Measurements from ENCODE around the gene CHM.
"Not testable (repeated sequence)": the region's sequence is repeated elsewhere in the genome, so short reads cannot be mapped to it uniquely, and the experiment has no call there.

CHM gene

DNA sequence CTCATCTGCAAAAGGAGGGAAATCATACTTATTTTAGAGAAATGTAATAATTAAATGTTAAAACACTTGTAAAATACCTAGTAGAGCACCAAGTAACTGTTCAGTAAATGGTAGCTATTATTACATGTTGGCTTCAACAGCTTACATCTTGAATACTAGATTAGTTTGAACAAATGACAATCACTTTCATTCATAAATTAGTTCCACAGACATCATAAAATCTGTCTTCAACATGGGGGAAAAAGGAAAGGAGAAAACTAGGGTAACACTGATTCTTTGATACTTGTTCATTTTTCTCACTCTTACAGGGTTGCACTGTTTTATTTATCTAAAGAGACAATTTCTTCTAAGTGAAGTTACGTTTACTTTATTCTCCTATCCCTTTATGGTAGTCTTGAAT lies 51.7 kb downstream of the CHM start:
- no peak for DNase-seq (ENCODE audit: low read depth)

DNA sequence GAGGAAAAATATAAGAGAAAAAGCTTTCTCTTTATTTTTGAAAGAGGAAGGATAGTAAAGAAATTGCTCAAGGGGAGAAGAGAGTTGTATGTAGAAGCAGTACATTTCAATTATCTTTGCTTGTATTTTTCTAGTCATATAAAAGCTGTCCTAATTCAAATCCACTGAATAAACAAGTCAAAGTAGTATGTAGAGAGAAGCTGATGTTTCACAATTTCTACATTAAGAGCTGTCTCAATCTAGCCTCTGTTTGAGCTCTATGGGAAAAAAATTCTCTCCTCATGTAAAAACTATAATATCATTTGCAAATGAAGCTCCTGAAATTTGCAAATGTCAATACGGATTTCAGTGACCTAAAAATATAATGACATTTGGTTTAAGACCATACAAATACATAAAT lies 52.6 kb downstream of the CHM start:
- DNase-seq (ENCODE audit: low read depth): peak; percentile 24

DNA sequence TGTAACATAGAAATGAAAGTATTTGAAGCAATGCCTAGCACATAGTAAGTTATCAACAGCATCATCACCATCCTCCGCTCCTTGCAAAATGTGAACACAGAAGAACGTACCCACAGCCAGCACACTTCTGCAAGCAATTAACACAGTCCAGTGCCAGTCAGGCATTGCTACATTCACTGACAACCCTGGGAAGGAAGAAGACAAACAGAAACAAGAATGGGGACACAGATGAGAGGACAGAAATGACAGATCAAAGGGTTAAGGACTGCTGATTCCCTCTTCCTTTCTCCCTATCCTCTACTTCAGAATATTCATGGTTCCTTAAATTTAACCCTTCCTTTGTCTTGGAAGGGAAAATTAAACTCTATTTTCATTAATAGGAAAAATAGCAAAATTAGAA lies 53.1 kb downstream of the CHM start:
- peak; percentile 11 for DNase-seq (ENCODE audit: low read depth)

DNA sequence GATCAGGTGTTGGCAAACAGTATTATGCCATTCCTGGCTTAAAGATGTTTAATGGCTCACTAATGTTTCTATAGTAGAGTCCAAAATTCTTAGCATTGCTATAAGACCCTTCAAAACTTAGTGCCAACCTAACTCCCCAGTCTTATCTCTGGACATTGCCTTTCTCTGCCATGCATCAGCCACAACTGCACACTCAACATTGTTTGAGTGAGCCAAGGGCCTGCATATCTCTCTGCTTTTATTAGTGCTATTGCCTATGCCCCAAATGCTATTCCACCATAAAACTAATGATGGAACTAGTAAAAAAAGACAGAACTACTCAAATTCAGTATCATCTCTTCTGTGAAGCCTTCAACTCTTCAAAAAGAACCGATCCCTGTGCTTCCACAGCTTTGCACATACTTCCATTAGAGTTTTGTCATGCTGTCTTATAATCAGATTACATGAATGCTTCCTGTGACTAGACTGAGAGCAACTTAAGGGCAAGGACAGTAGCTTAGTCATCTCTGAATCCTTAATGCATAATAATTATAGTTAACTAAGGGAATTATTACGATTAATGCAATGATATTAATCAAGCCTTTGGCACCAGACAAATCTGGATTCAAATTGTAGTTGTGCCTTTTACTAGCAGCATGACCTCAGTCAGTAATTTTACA lies 53.7 kb downstream of the CHM start:
- peak; percentile 38 for DNase-seq (ENCODE audit: low read depth)

DNA sequence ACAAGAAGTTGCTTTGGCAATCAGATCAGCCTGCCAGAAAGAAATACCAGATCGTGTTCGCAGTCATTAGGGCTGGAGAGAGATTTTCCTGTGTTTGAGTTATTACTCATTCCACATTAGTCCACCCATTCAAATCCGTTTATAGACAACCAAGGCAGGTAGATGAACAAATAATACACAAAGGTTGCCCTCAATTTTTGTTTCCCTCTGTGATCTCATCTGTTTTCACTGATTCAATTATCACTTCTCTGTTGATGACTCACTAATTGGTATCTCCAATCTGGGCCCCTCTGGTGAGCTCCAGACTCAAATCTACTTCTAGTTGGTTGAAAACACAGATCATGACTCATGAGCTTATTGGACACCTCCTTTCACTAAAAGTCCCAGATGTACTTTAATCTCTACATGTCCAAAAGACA lies 54.5 kb downstream of the CHM start:
- DNase-seq (ENCODE audit: low read depth): peak; percentile 72

DNA sequence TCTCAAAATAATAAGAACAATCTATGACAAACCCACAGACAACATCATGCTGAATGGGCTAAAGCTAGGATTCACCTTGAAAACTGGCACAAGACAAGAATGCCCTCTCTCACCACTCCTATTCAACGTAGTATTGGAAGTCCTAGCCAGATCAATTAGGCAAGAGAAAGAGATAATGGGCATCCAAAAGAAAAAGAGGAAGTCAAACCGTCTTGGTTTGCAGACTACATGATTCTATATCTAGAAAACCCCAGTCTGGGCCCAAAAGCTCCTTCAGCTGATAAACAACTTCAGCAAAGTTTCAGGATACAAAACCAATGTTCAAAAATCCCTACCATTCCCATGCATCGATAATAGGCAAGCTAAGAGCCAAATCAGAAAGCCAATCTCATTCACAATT lies 59.0 kb downstream of the CHM start:
- no peak for DNase-seq (ENCODE audit: low read depth)

DNA sequence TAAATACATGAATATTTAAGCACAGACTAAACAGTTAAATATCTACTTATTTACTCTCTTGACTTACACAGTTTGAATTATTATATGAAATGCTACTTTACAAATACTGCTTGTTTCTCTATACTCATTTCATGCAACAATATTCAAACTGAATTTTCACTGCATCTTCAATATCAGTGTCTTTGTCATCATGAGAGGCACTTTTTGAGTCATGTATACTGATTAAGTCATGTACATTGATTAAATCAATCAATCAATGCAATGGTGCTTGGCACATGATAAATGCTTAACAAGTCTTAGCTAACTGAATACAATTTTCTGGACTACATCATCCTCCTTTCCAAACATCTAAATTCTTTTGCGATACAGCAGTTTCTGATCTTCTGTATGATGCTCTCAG lies 67.1 kb downstream of the CHM start:
- no peak for DNase-seq (ENCODE audit: low read depth)

DNA sequence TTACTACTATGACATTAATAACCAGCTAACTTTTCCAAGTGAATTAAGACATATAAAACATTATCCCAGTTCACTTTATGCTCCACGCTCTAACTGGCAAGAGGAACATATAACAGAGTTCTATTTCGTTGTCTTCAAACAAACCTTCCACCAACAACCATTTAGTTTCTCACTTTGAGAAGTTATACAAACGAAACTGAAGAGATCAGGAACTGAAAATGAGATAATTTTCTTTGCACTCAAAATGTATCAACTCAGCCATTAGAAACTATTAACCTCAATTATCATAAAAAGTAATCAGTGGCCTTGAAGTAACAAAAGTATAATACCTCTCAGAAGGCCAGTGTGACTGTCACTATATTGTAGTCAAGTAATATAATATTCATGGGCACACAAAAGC lies 70.1 kb downstream of the CHM start:
- DNase-seq (ENCODE audit: low read depth): no peak

DNA sequence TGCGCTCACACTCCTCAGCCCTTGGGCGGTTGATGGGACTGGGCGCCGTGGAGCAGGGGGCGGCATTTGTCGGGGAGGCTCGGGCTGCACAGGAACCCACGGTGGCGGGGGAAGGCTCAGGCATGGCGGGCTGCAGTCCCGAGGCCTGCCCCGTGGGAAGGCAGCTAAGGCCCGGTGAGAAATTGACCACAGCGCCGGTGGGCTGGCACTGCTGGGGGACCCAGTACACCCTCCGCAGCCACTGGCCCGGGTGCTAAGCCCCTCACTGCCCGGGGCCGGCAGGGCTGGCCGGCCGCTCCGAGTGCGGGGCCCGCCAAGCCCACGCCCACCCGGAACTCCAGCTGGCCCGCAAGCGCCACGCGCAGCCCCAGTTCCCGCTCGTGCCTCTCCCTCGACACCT lies 75.0 kb downstream of the CHM start:
- DNase-seq (ENCODE audit: low read depth): not testable (repeated sequence)

DNA sequence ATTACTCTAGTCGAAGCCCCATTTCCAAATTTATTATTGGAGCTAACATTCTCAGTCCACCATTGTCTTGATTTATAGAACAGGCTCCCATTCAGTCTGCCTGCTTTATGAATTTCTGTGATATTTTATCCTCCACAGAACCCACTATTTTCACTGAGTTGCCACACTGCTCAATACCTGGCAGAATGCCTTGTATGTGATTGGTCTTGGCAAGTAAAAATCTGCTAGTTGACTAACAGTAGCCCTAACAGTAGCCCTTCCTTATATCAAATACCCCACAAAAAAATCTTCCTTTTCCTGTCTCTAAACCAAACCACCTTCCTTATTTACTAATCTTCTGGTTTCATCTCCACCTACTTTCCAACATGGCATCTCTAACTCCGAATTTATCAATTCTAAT lies 82.6 kb downstream of the CHM start:
- DNase-seq (ENCODE audit: low read depth): peak; percentile 14

DNA sequence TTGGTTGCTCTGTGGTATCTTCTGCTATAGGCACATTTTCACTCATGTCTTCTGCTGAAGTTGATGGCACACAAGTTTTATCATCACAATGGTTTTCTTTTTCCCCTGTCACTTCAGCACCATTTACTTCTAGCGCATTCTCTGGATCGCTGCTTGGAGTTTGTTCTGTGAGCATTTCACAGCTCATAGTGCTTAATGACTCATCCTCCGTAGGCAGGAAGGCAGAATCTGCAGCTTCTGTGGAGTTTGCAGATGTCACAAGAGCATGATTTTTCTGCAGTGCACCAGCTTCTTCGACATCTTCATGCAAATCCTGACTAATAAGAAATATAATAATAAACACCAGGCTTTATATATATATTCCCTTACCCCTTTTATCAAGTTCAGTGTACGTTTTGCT lies 83.6 kb downstream of the CHM start:
- DNase-seq (ENCODE audit: low read depth): peak; percentile 87

DNA sequence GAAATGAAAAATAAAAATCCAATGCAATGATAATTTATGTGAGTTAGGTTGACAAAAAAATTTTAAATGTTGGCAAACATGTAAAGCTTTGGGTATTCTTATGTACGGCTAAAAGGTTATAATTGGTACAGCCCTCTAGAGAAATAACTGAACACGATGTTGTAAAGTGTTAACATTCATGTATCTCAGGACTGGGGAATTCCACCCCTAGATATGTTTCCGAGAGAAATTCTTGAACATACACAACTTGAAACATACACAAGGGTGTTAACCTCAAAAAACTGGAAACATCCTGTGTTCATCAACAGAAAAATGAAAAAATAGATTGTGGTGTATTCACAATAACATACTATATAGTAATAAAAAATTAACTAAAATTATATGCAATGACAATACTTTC lies 91.8 kb downstream of the CHM start:
- DNase-seq (ENCODE audit: low read depth): no peak

DNA sequence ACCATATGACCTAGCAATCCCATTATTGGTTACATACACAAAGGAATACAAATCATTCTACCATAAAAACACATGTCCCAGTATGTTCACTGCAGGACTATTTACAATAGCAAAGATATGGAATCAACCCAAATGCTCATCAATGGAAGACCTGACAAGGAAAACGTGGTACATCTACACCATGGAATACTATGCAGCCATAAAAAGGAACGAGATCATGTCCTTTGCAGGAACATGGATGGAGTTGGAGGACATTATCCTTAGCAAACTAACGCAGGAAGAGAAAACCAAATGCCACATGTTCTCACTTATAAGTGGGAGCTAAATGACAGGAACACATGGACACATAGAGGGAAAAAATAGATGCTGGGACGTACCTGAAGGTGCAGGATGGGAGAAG lies 102.6 kb downstream of the CHM start:
- DNase-seq (ENCODE audit: low read depth): not testable (repeated sequence)

DNA sequence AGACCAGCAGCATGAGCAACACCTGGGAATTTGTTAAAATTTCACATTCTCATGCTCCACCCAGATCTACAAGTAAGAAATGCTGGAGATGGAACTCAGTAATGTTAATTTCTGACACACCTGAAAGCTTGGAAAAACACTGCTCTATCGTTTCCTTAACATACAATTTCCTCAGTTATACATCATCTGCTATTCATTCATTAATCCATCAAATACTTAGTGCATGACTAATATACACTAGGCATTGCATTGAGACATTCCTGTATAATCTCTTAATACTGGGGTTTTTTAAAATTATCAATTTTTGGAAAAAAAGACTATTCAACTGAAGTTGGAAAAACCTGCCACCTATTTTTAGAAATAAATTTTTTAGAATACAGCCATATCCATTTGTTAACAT lies 106.1 kb downstream of the CHM start:
- DNase-seq (ENCODE audit: low read depth): peak; percentile 11

DNA sequence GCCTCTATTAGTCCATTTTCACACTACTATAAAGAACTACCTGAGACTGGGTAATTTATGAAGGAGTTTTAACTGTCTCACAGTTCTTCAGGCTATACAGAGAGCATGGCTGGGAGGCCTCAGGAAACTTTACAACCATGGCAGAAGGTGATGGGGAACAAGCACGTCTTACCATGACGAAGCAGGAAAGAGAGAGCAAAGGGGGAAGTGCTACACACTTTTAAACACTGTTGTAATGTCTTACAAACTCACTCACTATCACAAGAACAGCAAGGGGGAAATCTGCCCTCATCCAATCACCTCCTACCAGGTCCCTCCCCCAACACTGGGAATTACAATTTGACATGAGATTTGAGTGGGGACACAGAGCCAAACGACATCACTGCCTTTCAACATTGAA lies 107.4 kb downstream of the CHM start:
- DNase-seq (ENCODE audit: low read depth): not testable (repeated sequence)

DNA sequence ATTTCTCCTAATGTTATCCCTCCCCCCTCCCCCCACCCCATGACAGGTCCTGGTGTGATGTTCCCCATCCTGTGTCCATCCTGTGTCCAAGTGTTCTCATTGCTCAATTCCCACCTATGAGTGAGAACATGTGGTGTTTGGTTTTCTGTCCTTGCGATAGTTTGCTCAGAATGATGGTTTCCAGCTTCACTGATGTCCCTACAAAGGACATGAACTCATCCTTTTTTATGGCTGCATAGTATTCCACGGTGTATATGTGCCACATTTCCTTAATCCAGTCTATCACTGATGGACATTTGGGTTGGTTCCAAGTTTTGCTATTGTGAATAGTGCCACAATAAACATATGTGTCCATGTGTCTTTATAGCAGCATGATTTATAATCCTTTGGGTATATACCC lies 113.0 kb downstream of the CHM start:
- DNase-seq (ENCODE audit: low read depth): not testable (repeated sequence)

DNA sequence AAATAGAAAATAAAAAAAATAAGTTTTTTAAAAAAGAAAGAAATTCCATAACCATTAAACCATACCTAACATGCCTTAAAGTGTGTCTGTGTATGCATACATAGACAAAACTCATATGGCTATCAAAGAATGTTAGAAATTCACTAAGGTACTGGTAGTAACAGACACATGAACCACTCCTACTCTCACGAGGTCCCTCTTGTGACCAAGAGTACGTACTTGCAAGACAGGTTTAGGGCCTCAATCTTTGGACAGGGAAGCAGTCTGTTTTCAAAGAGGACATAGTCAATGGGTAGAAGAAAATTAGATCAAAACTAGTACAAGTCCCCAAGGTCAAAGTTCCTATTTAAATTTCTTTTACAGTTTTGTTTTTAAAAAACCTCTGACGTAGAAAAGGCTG lies 117.3 kb downstream of the CHM start:
- no peak for DNase-seq (ENCODE audit: low read depth)

DNA sequence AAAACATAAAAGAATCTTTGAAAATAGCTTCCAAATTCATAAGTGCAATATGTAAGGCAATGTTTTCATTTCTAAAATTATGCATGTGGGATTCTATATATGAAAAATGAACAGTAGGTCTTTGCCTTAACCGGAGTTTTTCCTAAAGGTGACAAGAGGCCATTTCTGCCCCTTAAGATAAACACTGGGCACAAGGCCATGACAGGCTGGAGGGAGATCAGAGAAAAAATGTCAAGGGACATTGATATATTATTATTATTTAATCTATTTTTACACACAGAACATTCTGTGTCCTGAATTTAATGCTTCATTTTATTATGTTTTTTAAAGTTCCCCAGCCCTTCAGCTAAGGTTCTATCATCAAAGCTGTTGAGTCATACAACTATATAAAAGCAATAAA lies 118.8 kb downstream of the CHM start:
- DNase-seq (ENCODE audit: low read depth): no peak

DNA sequence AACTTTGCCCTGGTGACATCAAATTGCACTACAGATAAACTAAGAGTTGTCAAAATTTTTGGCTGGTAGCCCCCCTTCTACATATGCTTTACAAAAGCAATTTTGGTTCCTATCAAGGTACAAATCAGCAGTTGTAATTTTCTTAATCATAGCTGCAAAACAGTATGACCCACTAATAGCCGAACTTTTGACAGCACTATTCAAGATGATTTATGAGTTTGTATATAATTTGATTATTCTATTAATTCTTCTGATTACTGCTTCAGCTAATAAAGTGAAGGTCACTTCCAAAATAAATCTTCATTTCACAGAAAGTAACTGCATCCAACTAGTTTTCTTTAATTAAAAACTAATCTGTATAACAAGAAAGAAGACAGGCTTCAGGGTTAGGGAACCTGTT lies 119.6 kb downstream of the CHM start:
- DNase-seq (ENCODE audit: low read depth): no peak

DNA sequence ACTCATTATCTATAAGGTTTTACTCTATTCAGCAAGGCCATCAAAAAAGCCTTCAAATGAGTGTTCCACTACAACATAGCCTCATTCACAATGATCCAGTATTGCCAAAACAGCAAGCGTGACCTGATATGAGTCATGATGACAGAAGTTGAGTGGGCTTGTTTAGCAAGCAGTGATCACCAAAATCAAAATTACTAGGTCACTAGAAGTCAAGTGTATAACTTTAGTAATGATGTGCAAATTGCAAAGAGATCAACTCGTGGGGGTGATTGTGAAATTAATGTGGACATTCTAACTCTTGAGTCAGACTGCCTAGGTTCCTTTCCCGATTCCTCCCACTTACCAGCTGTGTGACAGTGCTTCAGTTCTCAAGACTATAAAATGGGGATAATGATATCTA lies 124.5 kb downstream of the CHM start:
- peak; percentile 78 for DNase-seq (ENCODE audit: low read depth)

DNA sequence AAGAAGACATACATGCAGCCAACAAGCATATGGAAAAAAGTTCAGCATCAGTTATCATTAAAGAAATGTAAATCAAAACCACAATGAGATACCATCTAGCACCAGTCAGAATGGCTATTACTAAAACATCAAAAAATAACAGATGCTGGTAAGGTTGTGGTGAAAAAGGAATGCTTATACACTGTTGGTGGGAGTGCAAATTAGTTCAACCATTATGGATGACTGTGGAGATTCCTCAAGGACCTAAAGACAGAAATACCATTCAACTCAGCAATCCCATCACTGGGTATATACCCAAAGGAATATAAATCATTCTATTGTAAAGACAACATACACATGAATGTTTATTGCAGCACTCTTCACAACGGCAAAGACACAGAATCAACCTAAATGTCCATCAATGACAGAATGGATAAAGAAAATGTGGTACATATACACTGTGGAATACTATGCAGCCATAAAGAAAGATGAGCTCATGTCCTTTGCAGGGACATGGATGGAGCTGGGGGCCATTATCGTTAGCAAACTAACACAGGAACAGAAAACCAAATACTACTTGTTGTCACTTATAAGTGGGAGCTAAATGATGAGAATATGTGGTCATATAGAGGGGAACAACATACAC lies 130.6 kb downstream of the CHM start:
- not testable (repeated sequence) for DNase-seq (ENCODE audit: low read depth)

DNA sequence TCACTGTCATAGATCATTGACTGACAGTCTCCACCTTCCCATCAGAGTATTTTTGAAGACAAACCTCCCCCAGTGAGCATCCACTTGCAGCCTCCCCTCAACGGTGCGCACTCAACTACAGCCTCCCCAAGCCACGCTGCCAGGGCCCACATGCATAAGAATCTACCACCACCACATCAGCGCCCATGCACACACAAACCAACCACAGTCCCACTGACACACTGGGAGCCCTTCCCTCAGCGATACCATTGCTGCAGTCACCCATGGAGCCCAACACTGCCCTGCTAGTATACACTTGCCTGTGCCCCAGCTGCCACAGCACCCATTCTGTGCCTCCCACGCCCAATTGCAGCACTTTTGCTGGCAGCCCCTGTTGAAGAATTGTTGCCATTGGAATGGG lies 132.9 kb downstream of the CHM start:
- DNase-seq (ENCODE audit: low read depth): no peak

DNA sequence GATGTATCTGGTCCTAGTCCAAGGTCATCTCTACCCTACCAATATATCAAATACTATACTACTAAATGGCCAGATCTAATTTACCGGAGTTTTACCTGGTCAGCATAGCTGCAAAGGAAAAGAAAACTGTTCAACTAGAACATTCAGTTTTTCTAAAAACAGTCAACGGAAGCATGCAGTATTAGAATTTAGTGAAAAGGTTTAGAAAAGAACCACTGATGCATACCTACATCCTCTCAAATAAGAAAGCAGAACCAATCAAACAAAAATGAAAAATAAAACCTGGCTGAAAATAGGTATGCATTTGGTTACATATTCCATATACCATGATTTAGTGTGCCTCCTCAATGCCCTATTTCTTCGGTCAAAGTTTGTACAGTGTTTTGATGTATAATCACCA lies 140.0 kb downstream of the CHM start:
- no peak for DNase-seq (ENCODE audit: low read depth)

DNA sequence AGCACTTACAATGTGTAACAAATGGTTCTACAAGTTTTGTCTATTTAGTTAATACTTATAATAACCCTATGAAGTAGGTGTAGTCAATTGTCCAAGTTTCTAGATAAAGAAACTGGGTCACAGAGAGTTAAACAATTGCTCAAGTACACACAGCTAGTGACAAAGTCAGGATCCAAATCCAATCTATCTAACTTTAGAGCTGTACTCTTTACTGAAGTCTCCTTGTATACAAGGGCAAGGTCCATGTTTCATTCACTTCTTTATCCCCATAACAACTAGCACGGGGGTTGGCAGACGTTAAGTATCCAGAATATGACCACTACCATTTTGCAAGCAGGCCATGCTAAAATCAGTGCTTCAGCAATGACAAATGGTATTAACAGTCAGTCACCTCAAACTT lies 141.0 kb downstream of the CHM start:
- DNase-seq (ENCODE audit: low read depth): no peak

Data from iris pigment epithelial cell (primary cell).